ENCODE measurements around the gene CCDC192.
"Not testable (repeated sequence)": the region's sequence is repeated elsewhere in the genome, so short reads cannot be mapped to it uniquely, and the experiment has no call there.

The CCDC192 gene

GRCh38 chr5:127702926-127703561 is at the start of gene CCDC192:
Gene CCDC192 (plus strand): TSS chr5:127703391. CDS start chr5:127703446, 55 bp downstream.
- no peak for DNase-seq (ENCODE audit: extremely low read depth in 1 of 2, low read depth in 1 of 2)

- DNase-seq (ENCODE audit: extremely low read depth in 1 of 2, low read depth in 1 of 2): no peak
Observed at GRCh38 chr5:127656825-127657224, 46.4 kb upstream of the CCDC192 start.

DNA sequence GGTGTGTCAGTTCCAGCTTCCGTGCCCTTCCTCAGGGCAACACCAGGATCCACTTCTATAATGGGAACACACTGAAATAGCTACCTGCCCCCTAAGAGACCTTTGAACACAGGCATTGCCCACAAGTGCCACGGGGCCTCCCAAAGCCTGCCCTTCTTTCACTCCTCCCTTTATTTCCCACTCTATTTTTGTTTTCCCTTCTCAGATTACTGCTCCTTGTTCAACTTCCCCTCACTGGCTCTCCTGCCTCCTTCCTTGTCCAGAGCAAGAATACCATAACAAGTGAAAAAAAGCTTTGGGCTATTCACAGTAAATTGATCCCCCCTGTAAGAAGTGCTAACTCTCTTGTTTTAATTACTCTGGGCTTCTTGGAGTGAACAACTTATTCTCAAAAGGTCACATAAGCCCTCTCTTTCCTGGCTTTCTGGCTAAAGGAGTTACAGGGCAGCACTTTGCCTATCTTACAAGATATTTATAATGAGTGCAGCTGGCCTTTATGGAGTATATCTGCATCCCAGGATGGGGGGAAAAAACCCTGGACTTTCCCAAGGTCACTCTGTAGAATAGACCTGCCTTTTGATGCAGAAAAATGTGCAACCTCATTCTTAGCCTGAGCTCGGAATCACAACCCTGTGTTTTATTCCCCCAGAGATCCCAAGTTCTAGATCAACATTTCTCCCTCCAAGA is 43.0 kb upstream of the CCDC192 start:
- no peak for DNase-seq (ENCODE audit: extremely low read depth in 1 of 2, low read depth in 1 of 2)

DNA sequence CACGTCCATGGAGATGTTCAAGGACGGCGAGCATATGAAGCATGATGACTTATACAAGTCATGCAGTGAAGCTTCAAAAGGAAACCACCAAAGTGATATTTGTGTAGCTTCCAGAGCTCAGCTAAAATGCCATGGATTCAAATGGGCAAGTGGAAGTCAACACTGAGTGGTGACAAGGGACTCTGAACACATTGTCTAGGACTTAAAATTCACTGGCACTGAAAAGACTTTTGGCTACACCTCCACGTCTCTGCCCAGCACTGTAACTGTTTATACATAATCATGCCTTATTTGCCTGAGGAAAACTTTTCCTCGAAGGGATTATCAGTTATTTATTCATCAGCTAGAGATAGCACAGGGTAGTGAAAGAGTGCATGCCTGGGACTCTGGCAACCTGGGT is 39.1 kb upstream of the CCDC192 start:
- no peak for DNase-seq (ENCODE audit: extremely low read depth in 1 of 2, low read depth in 1 of 2)

DNA sequence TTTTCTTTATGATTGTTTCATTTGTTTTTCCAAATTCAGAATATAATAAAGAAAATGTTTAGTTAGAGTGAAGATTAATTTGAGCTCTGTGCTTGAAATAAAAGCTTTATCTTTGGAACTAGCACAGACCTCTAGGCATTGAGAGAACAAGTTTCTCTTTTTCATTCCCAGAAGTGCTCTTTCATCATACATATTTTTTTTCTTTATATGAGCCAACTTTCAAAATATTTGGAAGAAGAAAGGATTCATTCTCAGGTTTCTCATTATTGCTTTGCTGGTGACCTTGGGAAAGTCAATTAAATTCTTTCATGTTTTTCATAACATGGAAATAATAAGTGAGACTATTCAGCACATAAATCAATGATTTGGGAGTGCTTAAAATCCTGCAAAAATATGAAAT is 37.5 kb upstream of the CCDC192 start:
- DNase-seq (ENCODE audit: extremely low read depth in 1 of 2, low read depth in 1 of 2): no peak

DNA sequence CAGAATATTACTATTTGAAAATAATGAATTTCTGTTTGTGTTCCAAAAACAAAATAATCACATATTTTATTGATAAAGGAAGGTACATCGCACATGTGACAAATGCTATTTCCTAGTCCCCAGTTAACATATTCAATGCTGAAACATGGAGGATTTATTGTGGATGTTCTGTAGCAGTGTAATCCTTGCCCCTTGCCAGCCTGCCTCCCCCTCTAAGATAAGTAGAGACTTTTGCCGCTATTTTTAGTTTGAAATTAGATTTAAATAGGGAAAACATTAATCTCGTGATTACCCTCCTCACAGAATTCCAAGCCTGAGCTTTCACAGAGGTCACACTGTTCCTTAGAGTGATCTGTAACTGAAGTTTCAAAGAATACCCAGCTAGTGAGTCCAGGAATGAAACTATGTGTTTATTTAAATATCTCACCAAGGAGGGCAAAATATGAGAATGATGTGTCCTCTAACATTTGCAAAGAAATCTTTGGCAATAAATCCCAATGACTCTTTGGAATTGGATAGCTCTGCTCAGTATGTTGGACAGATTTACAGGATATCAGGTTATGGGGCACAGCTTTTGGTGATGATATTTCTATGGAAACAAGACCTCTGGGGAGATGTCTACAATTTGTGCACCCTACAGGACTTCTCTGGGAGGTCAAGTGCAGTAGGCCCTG is 37.0 kb upstream of the CCDC192 start:
- DNase-seq (ENCODE audit: extremely low read depth in 1 of 2, low read depth in 1 of 2): no peak

DNA sequence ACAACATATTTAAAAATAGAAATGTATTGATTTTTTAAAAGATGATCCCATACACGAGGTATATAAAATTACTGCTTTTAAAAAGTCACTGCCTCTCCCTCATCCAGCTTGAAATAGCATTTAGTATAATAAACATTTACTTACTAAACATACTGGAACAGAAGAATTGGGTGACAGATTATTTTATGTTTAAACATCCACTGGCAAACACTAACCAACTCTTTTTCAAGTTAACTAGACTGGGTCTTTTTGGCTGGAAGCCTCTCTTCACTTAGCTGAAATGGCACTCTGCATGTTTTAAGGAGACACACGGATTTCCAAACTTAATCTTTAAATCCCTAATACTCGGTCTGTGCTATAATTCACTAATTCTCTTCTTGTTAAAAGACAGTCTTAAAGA is 35.3 kb upstream of the CCDC192 start:
- no peak for DNase-seq (ENCODE audit: extremely low read depth in 1 of 2, low read depth in 1 of 2)

- DNase-seq (ENCODE audit: extremely low read depth in 1 of 2, low read depth in 1 of 2): no peak
Observed at GRCh38 chr5:127671218-127671617, 32.0 kb upstream of the CCDC192 start.

- no peak for DNase-seq (ENCODE audit: extremely low read depth in 1 of 2, low read depth in 1 of 2)
Observed at GRCh38 chr5:127673117-127673800, 29.9 kb upstream of the CCDC192 start.

DNA sequence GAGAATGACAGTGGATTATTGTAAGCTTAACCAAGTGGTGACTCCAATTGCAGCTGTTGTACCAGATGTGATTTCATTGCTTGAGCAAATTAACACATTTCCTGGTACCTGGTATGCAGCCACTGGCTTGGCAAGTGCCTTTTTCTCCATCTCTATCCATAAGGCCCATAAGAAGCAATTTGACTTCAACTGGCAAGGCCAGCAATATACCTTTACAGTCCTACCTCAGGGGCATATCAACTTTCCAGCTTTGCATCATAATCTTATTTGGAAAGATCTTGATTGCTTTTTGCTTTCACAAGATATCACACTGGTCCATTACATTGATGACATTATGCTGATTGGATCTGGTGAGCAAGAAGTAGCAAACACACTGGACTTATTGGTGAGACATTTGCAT is 26.2 kb upstream of the CCDC192 start:
- DNase-seq (ENCODE audit: extremely low read depth in 1 of 2, low read depth in 1 of 2): not testable (repeated sequence)

- DNase-seq (ENCODE audit: extremely low read depth in 1 of 2, low read depth in 1 of 2): not testable (repeated sequence)
Observed at GRCh38 chr5:127679691-127680330, 23.4 kb upstream of the CCDC192 start.

DNA sequence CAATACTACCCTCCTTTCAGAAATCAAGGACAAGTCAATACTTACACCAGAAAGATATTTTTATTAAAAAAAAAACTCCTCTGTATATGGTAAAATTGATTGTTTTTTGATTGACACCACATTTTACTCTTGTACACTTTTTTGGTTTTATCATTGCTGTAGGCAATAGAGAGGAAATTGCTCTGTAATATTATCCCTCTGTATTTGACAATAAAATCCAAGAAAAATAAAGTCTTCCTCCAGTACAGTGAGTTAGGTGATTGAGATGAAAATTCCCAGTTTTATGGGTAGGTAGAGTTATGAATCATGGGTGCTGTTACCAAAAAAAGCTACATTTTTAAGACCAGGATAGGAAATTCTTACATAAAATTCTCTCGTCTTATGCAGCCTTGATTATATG is 22.6 kb upstream of the CCDC192 start:
- no peak for DNase-seq (ENCODE audit: extremely low read depth in 1 of 2, low read depth in 1 of 2)

GRCh38 chr5:127683008-127683407 is 20.2 kb upstream of the CCDC192 start:
- DNase-seq (ENCODE audit: extremely low read depth in 1 of 2, low read depth in 1 of 2): no peak

GRCh38 chr5:127684726-127685467 is 18.3 kb upstream of the CCDC192 start:
- no peak for DNase-seq (ENCODE audit: extremely low read depth in 1 of 2, low read depth in 1 of 2)

DNA sequence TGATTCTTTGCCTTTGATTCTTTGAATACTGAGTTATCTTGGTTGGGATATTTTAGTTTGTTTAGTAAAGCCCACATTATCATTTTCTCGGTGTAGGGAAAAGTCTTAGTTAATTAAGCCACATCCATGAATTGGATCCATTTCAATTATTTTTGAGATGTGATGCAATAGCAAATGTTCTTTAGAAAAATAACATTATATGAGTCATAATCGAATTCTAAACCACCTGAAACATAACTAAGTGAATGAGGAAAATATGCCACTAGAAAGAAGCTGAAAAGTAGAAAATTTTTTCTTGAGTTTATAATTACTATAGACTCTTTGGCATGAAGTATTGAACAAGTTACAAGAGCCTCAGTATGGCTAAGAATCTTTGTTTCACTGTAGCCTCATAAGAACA is 17.5 kb upstream of the CCDC192 start:
- no peak for DNase-seq (ENCODE audit: extremely low read depth in 1 of 2, low read depth in 1 of 2)

- no peak for DNase-seq (ENCODE audit: extremely low read depth in 1 of 2, low read depth in 1 of 2)
Observed at GRCh38 chr5:127686424-127686823, 16.8 kb upstream of the CCDC192 start.

GRCh38 chr5:127694518-127695171 is 8.5 kb upstream of the CCDC192 start:
- no peak for DNase-seq (ENCODE audit: extremely low read depth in 1 of 2, low read depth in 1 of 2)

DNA sequence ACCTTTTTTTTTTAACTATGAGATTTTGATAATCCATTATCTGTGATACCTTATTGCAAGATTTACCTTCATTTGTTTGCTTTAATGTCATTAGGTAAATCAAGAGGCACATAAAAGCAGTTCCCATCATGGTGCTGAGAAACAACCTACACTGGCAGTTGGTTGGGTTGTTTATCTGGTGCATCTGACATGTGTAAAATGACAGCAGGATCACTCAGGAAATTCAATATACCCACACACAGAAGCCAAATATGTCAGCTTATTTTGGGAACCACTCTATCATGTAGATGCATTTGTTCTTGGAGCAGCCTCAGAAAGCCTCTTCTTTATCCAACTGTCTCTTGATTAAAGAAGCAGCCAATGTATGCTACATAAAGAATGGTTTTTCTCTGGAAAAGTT is 7.8 kb upstream of the CCDC192 start:
- DNase-seq (ENCODE audit: extremely low read depth in 1 of 2, low read depth in 1 of 2): no peak

GRCh38 chr5:127696683-127697082 is 6.5 kb upstream of the CCDC192 start:
- DNase-seq (ENCODE audit: extremely low read depth in 1 of 2, low read depth in 1 of 2): no peak

All from stimulated activated CD8-positive, alpha-beta memory T cell treated with anti-CD3 and anti-CD28 coated beads, Interleukin-7, amount 100 ng/mL, for 48 hours (primary cell).